Neuronal stem cell (in vitro differentiated cells): ENCODE measurements around the gene ATP2A3.

ENCODE experiments used
- DNase-seq: peaks from one replicate; pipeline ENCODE4 v3.0.0-alpha.2; 2013; ENCODE audit warnings: low spot score
- H2AFZ ChIP-seq: one replicate; pipeline ENCODE4 v1.6.1; 2013; ENCODE audit warnings: mild to moderate bottlenecking, low read length, inconsistent platforms
- H2AK5ac ChIP-seq: 2 replicates; pipeline ENCODE4 v1.6.1; 2013; ENCODE audit warnings: low read depth, mild to moderate bottlenecking, inconsistent platforms, low read length, moderate library complexity, mixed read lengths
- H2BK120ac ChIP-seq: 2 replicates; pipeline ENCODE4 v1.6.1; 2013; ENCODE audit warnings: low read depth, mild to moderate bottlenecking, inconsistent platforms, low read length, moderate library complexity, mixed read lengths
- H2BK12ac ChIP-seq: one replicate; pipeline ENCODE4 v1.6.1; 2013; ENCODE audit warnings: low read length, inconsistent platforms
- H2BK15ac ChIP-seq: 2 replicates; pipeline ENCODE4 v1.6.1; 2013; ENCODE audit warnings: mild to moderate bottlenecking, low read length, inconsistent platforms, mixed read lengths
- H2BK5ac ChIP-seq: one replicate; pipeline ENCODE4 v1.6.1; 2013; ENCODE audit warnings: inconsistent platforms, mild to moderate bottlenecking, low read length, moderate library complexity
- H3K14ac ChIP-seq: one replicate; pipeline ENCODE4 v1.6.1; 2013; ENCODE audit warnings: low read length, inconsistent platforms
- H3K18ac ChIP-seq: 2 replicates; pipeline ENCODE4 v1.6.1; 2013; ENCODE audit warnings: low read length, inconsistent platforms
- H3K23ac ChIP-seq: 2 replicates; pipeline ENCODE4 v1.6.1; 2013; ENCODE audit warnings: low read depth, mild to moderate bottlenecking, mixed read lengths, low read length, inconsistent platforms; ENCODE audit not compliant: poor library complexity
- H3K27ac ChIP-seq: replicated peaks from 3 replicates; pipeline ENCODE4 v1.5.1; 2013; ENCODE audit warnings: low read length, inconsistent platforms
- H3K27me3 ChIP-seq, 3 experiments: 2 replicates each; pipeline ENCODE4 v1.6.1; 2013; ENCODE audit warnings: low read length in 3 of 3, mild to moderate bottlenecking in 2 of 3, inconsistent platforms in 1 of 3, low read depth in 1 of 3, mixed read lengths in 1 of 3, moderate library complexity in 1 of 3; ENCODE audit not compliant: control insufficient read depth in 3 of 3, insufficient read depth in 3 of 3
- H3K36me3 ChIP-seq, 2 donors: replicated peaks in 1 of 2; 2 replicates each; pipeline ENCODE4 v1.6.1; 2013; ENCODE audit warnings: low read length in 2 of 2; ENCODE audit not compliant: control insufficient read depth in 2 of 2, insufficient read depth in 2 of 2
- H3K4ac ChIP-seq: 2 replicates; pipeline ENCODE4 v1.6.1; 2013; ENCODE audit warnings: inconsistent platforms, mild to moderate bottlenecking, low read length, moderate library complexity
- H3K4me1 ChIP-seq, 2 donors: 1 replicate in 1 of 2; 2 replicates in 1 of 2; pipeline ENCODE4 v1.6.1; 2013; ENCODE audit warnings: low read length in 2 of 2, low read depth in 1 of 2; ENCODE audit not compliant: control insufficient read depth in 2 of 2, insufficient read depth in 1 of 2
- H3K4me2 ChIP-seq: one replicate; pipeline ENCODE4 v1.6.1; 2013; ENCODE audit warnings: mild to moderate bottlenecking, low read length, inconsistent platforms; ENCODE audit not compliant: insufficient read depth, poor library complexity, severe bottlenecking
- H3K4me3 ChIP-seq, 2 donors: 2 replicates each; pipeline ENCODE4 v1.5.1; 2013; ENCODE audit warnings: low read length in 2 of 2, mild to moderate bottlenecking in 2 of 2, inconsistent platforms in 1 of 2, moderate library complexity in 1 of 2
- H3K79me1 ChIP-seq: one replicate; pipeline ENCODE4 v1.6.1; 2013; ENCODE audit warnings: low read depth, mild to moderate bottlenecking, inconsistent platforms, low read length, moderate library complexity
- H3K9ac ChIP-seq: one replicate; pipeline ENCODE4 v1.6.1; 2013; ENCODE audit warnings: mild to moderate bottlenecking, low read depth, low read length, inconsistent platforms; ENCODE audit not compliant: poor library complexity
- H3K9me3 ChIP-seq, 2 donors: replicated peaks in 1 of 2; 2 replicates each; pipeline versions ENCODE3 to v1.6.1; 2013; ENCODE audit warnings: low read length in 2 of 2, mild to moderate bottlenecking in 2 of 2, inconsistent platforms in 1 of 2, low read depth in 1 of 2, mixed read lengths in 1 of 2, moderate library complexity in 1 of 2; ENCODE audit not compliant: control insufficient read depth in 2 of 2, insufficient read depth in 1 of 2
- H4K8ac ChIP-seq: one replicate; pipeline ENCODE4 v1.6.1; 2013; ENCODE audit warnings: low read depth, mild to moderate bottlenecking, inconsistent platforms, low read length, moderate library complexity
- H4K91ac ChIP-seq: one replicate; pipeline ENCODE4 v1.6.1; 2013; ENCODE audit warnings: low read length, low read depth, mild to moderate bottlenecking, inconsistent platforms; ENCODE audit not compliant: poor library complexity
- WGBS, 2 donors: extraction: QIAGEN DNeasy Blood & Tissue Kit; methylation state at CpG; one replicate each; pipeline ENCODE4 v1.1.7; 2013; ENCODE audit warnings: missing lambda C conversion rate in 2 of 2, mixed read lengths in 1 of 2; ENCODE audit not compliant: insufficient read length in 2 of 2, insufficient replicate concordance in 1 of 2; ENCODE audit errors: extremely low coverage in 2 of 2; 5-methylcytosine and 5-hydroxymethylcytosine counted together

The ATP2A3 gene

GRCh38 chr17:3914312-3914670 is 49.9 kb downstream of the ATP2A3 start:
- H3K14ac ChIP-seq = no peak overlapping the region
- no peaks in the 10 kb centered on the region for H3K79me1 ChIP-seq
- H2AFZ ChIP-seq = peak overlapping the region; percentile 54
- no peak overlapping the region for H3K4me2 ChIP-seq
- H3K27me3 ChIP-seq = peaks cover 0 to 8% (median 0%) of the 10 kb centered on the region in 3 experiments
- no peak overlapping the region for H2BK12ac ChIP-seq
- H3K23ac ChIP-seq = no peak overlapping the region
- no peak overlapping the region for H2BK120ac ChIP-seq
- H4K8ac ChIP-seq = no peak overlapping the region
- no peaks in the 10 kb centered on the region for H3K36me3 ChIP-seq
- no peak overlapping the region for H3K18ac ChIP-seq
- no peak overlapping the region for H3K9ac ChIP-seq
- no CpG with 5 or more reads among the region's 10 CpGs for WGBS, 2 donors
- H3K4ac ChIP-seq = no peak overlapping the region
- no peaks in the 10 kb centered on the region for H3K4me1 ChIP-seq
- H3K9me3 ChIP-seq = no peaks in the 10 kb centered on the region
- H3K4me3 ChIP-seq = no peak overlapping the region
- H2AK5ac ChIP-seq = no peak overlapping the region
- H2BK5ac ChIP-seq = no peak overlapping the region
- H2BK15ac ChIP-seq = no peak overlapping the region
- H4K91ac ChIP-seq = no peak overlapping the region
- no peak for DNase-seq
- no peak overlapping the region for H3K27ac ChIP-seq

- peak; percentile 74 for DNase-seq
- peak overlapping the region; percentile 15 for H3K18ac ChIP-seq
- no peak overlapping the region for H4K8ac ChIP-seq
- H3K9ac ChIP-seq = no peak overlapping the region
- no peak overlapping the region for H3K4me3 ChIP-seq
- H3K4me1 ChIP-seq = no peaks in the 10 kb centered on the region
- H2BK5ac ChIP-seq = no peak overlapping the region
- H3K36me3 ChIP-seq = no peaks in the 10 kb centered on the region
- no peaks in the 10 kb centered on the region for H3K9me3 ChIP-seq
- no peaks in the 10 kb centered on the region for H3K79me1 ChIP-seq
- H3K27ac ChIP-seq = no peak overlapping the region
- no peak overlapping the region for H4K91ac ChIP-seq
- H2AFZ ChIP-seq = peak overlapping the region; percentile 54
- WGBS, 2 donors = no CpG with 5 or more reads among the region's 17 CpGs
- H3K23ac ChIP-seq = no peak overlapping the region
- H2AK5ac ChIP-seq = no peak overlapping the region
- H2BK15ac ChIP-seq = no peak overlapping the region
- no peak overlapping the region for H2BK12ac ChIP-seq
- H3K27me3 ChIP-seq = peaks cover 0 to 5% (median 0%) of the 10 kb centered on the region in 3 experiments
- H3K4me2 ChIP-seq = no peak overlapping the region
- no peak overlapping the region for H3K4ac ChIP-seq
- no peak overlapping the region for H2BK120ac ChIP-seq
- H3K14ac ChIP-seq = no peak overlapping the region
Measured at GRCh38 chr17:3913531-3914311, 50.5 kb downstream of the ATP2A3 start.

GRCh38 chr17:3912827-3913226 is 51.4 kb downstream of the ATP2A3 start:
- Histone ChIP-seq H3K18ac (no peak overlapping the region), H3K4me2 (no peak overlapping the region), H3K4me3 (no peak overlapping the region), H3K9ac (no peak overlapping the region), H3K79me1 (no peaks in the 10 kb centered on the region), H2BK120ac (no peak overlapping the region), H3K27ac (no peak overlapping the region), H2AFZ (no peak overlapping the region), H3K27me3 (peaks cover 0 to 2% (median 0%) of the 10 kb centered on the region in 3 experiments), H2BK15ac (no peak overlapping the region), H3K4ac (no peak overlapping the region), H2AK5ac (no peak overlapping the region), H3K9me3 (no peaks in the 10 kb centered on the region), H2BK5ac (no peak overlapping the region), H4K91ac (no peak overlapping the region), H3K4me1 (no peaks in the 10 kb centered on the region), H3K14ac (no peak overlapping the region), H3K36me3 (no peaks in the 10 kb centered on the region), H3K23ac (no peak overlapping the region), H4K8ac (no peak overlapping the region), H2BK12ac (no peak overlapping the region)
- WGBS, 2 donors = no CpG with 5 or more reads among the region's 2 CpGs
- no peak for DNase-seq

GRCh38 chr17:3911271-3912053 is 52.8 kb downstream of the ATP2A3 start:
- H2AK5ac ChIP-seq = peak overlapping the region; percentile 33
- H2BK12ac ChIP-seq = no peak overlapping the region
- no peak overlapping the region for H2BK15ac ChIP-seq
- H3K4me1 ChIP-seq = peaks cover 0 to 3% of the 10 kb centered on the region in 2 donors
- no peak overlapping the region for H3K23ac ChIP-seq
- H4K91ac ChIP-seq = no peak overlapping the region
- no peak overlapping the region for H3K4me2 ChIP-seq
- H2BK120ac ChIP-seq = no peak overlapping the region
- no peaks in the 10 kb centered on the region for H3K9me3 ChIP-seq
- H3K4me3 ChIP-seq = no peak overlapping the region
- H3K27ac ChIP-seq = no peak overlapping the region
- H3K79me1 ChIP-seq = no peaks in the 10 kb centered on the region
- H3K18ac ChIP-seq = peak overlapping the region; percentile 53
- H3K4ac ChIP-seq = no peak overlapping the region
- H3K36me3 ChIP-seq = no peaks in the 10 kb centered on the region
- peak overlapping the region; percentile 61 for H2AFZ ChIP-seq
- no peak for DNase-seq
- no peak overlapping the region for H2BK5ac ChIP-seq
- H4K8ac ChIP-seq = no peak overlapping the region
- no CpG with 5 or more reads among the region's 30 CpGs for WGBS, 2 donors
- H3K14ac ChIP-seq = no peak overlapping the region
- H3K27me3 ChIP-seq = peaks cover 0 to 2% (median 0%) of the 10 kb centered on the region in 3 experiments
- no peak overlapping the region for H3K9ac ChIP-seq
